Erythroblast (primary cell): ENCODE measurements around the gene C4orf51.
"Not testable (repeated sequence)": the region's sequence is repeated elsewhere in the genome, so short reads cannot be mapped to it uniquely, and the experiment has no call there.

Experiments used
- DNase-seq, 2 experiments: peaks; one replicate each; lab custom pipeline; 2025; lab: John Stamatoyannopoulos, UW
- GATA1 ChIP-seq: IDR thresholded peaks from 2 replicates; pipeline ENCODE4 v1.6.1; 2011; ENCODE audit warnings: low read depth, mild to moderate bottlenecking, control low read depth, low read length, moderate library complexity
- POLR2A ChIP-seq: IDR thresholded peaks from 2 replicates; pipeline ENCODE4 v1.6.1; 2011; ENCODE audit warnings: mild to moderate bottlenecking, low read length

C4orf51 gene

GRCh38 chr4:145679991-145680455 is at the start of gene C4orf51:
Gene C4orf51 (plus strand): TSS chr4:145680146. CDS start chr4:145680204, 58 bp downstream.
- TF ChIP-seq POLR2A: no peak
- TF ChIP-seq GATA1: no peak
- no peak for DNase-seq

DNA sequence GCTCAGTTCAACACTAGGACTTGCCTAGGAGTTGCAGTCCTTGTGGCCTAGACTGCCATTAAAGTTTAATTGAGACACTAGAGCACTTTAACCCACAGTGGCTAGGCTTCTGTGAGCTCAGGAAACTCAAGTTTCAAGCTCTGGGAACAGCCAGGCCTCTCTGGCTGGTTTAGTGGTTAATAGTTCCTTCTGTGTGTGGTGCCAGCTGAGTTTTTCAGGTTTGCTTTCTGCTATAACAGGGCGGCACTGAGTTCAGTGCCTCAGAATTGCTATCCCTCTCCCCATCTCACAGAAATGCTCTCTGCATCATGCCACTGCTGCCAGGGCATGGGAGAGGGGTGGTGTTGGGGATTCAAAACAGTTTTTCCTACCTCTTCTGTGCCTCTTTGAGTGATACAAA is 44.8 kb upstream of the C4orf51 start:
- no peak for TF ChIP-seq POLR2A
- no peak for TF ChIP-seq GATA1
- no peak for DNase-seq

DNA sequence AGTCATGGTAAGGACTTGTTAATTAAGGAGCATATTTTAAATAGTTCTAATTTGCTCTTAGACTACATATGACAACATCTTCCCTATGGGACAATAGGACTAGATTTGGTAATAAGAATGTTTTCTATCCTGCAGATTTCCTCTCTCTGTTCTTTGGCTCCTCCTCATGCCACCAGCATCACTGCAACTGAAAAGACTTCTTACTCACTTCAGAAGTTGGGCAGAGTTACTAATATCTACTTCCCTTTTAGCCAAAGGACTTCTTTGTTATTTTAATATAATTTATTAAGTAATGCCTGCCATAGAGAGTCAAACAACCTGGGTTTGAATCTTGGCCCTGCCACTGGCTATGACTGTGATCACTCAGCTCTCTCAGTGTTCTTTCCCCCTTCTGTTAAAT is 44.3 kb upstream of the C4orf51 start:
- DNase-seq: no peak
- TF ChIP-seq POLR2A: no peak
- TF ChIP-seq GATA1: no peak

GRCh38 chr4:145639186-145639698 is 40.7 kb upstream of the C4orf51 start:
- no peak for DNase-seq
- no peak for TF ChIP-seq POLR2A
- TF ChIP-seq GATA1: no peak

- not testable (repeated sequence) for DNase-seq
Measured at GRCh38 chr4:145640236-145640635, 39.7 kb upstream of the C4orf51 start.

- TF ChIP-seq GATA1: no peak
- no peak for TF ChIP-seq POLR2A
Measured at GRCh38 chr4:145643295-145643694, 36.7 kb upstream of the C4orf51 start.

DNA sequence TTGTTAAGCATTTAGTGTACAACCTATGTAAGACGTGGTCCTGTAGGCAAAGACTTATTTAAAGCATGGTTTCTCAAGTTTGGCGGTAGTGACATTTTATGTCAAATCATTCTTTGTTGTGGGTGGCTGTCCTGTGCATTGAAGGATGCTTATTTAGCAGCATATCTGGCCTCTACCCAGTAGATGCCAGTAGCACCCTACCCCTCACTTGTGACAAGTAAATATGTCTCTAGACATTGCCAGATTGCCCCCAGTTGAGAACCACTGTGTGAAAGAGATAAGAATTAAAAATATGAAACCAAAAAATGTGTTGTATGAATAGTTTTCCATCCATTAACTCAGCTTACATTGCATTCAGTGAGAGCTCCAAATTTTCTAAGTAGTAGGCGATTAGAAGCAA is 35.2 kb upstream of the C4orf51 start:
- TF ChIP-seq POLR2A: no peak
- no peak for TF ChIP-seq GATA1
- DNase-seq: peak; percentile 7 to 26

More at GRCh38 chr4:145643295-145643694, 36.7 kb upstream of the C4orf51 start:
- no peak for DNase-seq

GRCh38 chr4:145656156-145656555 is 23.8 kb upstream of the C4orf51 start:
- TF ChIP-seq POLR2A: no peak
- TF ChIP-seq GATA1: no peak
- DNase-seq: no peak

- TF ChIP-seq GATA1: no peak
- no peak for TF ChIP-seq POLR2A
- no peak for DNase-seq
Measured at GRCh38 chr4:145660064-145660463, 19.9 kb upstream of the C4orf51 start.

DNA sequence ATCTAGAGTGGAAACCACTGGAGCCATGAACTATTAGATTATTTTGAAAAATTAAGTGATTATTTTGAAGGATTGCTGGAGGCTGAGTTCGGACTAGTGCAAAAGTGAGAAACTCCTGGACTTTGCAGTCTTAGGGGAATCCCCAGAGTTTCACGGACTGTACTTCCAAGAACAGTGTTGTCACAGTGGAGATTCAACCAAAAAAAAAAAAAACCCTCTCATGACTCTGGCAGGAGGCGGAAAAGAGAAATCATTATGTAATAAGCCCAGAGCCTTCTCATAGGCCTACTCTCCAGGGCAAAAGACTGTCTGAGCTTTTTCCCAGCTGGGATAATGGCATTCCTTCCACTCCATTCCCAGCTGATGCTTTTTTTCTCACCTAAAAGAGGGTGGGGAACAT is 16.8 kb upstream of the C4orf51 start:
- no peak for DNase-seq
- TF ChIP-seq POLR2A: no peak
- no peak for TF ChIP-seq GATA1

DNA sequence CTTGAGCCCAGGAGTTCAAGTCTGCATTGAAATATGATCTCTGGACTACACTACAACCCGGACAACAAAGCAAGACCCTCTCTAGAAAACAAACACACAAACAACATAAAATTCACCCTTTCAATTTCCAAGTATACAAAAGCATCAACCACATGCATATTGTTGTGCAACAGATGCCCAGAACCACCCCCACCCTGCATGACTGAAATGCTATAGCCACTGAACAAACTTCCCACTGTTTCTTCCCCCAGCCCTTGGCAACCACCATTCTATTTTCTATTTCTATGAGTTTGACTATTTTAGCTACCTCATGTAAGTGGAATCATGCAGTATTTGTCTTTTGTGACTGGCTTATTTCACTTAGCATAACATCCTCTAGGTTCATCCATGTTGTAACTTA is 14.2 kb upstream of the C4orf51 start:
- TF ChIP-seq POLR2A (no peak), GATA1 (no peak)

DNA sequence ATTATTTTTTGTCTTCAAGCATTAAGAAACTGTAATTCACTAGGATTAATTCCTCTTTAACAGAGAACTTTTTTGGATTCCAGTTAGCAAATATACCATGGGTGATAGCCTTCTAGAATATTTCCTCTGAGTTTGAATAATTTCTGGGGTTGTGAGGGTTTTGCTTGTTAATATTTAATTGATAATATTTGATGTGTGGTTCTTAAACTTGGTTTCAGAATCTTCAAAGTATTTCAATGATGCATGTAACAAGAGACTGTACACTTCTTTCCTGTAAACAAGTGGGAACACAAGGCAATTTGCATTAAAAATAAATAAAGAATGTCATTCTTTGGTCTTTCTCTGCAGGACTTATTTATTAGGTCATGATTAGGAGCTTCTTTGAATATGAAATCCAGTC is 9.5 kb upstream of the C4orf51 start:
- no peak for DNase-seq
- TF ChIP-seq GATA1 (no peak), POLR2A (no peak)

More for the DNA sequence above, 14.2 kb upstream of the C4orf51 start:
- no peak for DNase-seq

DNA sequence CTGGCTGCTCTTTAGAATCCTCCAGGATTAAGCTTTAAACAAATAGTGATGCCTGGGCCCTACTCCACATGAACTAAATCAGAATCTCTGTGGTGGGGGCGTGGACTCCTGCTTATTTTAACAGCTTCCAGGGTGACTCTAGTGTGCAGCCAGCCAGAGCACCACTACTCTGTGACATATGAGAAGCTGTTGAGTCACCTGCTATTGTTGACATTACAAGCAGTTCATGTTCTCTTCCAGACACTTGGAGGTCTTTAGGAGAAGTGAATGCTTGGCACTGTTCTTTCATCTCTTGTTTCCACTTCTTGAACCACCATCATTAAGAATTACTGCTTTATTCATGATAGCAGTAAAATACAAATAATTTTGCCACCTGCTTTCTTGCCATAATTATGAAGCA is 426 bp upstream of the C4orf51 start:
- no peak for DNase-seq
- TF ChIP-seq GATA1 (no peak), POLR2A (no peak)

DNA sequence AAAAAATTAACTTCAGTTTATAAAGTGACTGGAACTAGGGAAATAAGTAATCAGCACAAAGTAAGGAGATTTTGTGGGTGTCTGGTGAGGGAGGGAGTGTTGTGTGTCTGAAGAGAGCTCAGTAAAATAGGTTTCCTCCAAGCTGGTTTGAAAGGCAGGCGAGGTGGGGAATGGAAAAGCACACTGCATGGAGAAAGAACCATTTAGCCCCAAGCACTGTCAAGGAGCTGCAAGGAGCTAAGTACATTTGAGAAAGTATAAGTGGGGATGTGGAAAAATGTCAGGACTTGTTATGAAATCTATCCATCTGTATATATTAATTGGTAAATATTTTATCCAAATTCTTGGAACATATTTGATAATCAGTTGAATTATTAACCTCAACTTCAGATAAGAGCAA is 956 bp downstream of the C4orf51 start:
- TF ChIP-seq GATA1: no peak
- no peak for TF ChIP-seq POLR2A
- no peak for DNase-seq

DNA sequence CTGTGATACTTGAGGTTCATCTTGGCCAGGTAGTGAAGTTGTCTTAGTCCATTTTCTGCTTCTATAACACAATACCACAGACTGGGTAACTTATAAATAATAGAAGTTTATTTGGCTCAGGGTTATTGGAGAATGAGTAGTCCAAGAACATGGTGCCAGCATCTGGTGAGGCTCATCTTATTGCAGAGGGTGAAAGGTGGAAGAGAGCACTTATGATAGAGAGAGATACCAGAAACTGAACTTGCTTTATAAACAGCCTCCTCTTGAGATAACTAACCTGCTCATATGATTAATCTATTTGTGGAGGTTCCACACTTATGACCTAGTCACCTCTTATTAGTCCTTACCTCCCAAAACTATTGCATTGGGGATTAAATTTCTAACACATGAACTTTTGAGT is 1.6 kb downstream of the C4orf51 start:
- DNase-seq: no peak
- TF ChIP-seq GATA1 (no peak), POLR2A (no peak)
